Thoracic aorta (tissue), 2 donors: Measurements from ENCODE around the gene CCDC73. TPM values are rescaled to one million over a fixed set of nuclear protein-coding genes. Genes with fewer than 3 reads are reported as not detected.

Source experiments
- ATAC-seq: fragments of 150-250 bp; one replicate; pipeline ENCODE4 v1.8.0; 2017; ENCODE audit warnings: low read depth; ENCODE audit not compliant: insufficient number of reproducible peaks, low FRiP score
- DNase-seq: peaks from one replicate; pipeline ENCODE4 v3.0.0-alpha.2; 2020; ENCODE audit warnings: low spot score
- H3K27ac ChIP-seq, 2 donors: fragments of 200-600 bp; sonication (generic); 1 replicate in 1 of 2; 2 replicates in 1 of 2; pipeline ENCODE4 v1.5.1; 2016; ENCODE audit warnings: mild to moderate bottlenecking in 2 of 2, moderate library complexity in 2 of 2
- H3K27me3 ChIP-seq: fragments of 200-600 bp; sonication (generic); replicated peaks from 2 replicates; pipeline ENCODE4 v1.6.0; 2016; ENCODE audit warnings: mild to moderate bottlenecking; ENCODE audit not compliant: insufficient read depth
- H3K36me3 ChIP-seq: fragments of 200-600 bp; sonication (generic); one replicate; pipeline ENCODE4 v1.5.1; 2016
- H3K4me1 ChIP-seq, 2 donors: fragments of 200-600 bp; sonication (generic); 1 replicate in 1 of 2; 2 replicates in 1 of 2; pipeline versions ENCODE4 v1.5.1 to v1.6.0; 2016; ENCODE audit warnings: low read depth in 2 of 2, mild to moderate bottlenecking in 1 of 2; ENCODE audit not compliant: control insufficient read depth in 1 of 2
- H3K4me3 ChIP-seq: fragments of 200-600 bp; sonication (generic); 2 replicates; pipeline ENCODE4 v1.5.1; 2016; ENCODE audit warnings: mild to moderate bottlenecking
- H3K9me3 ChIP-seq: fragments of 200-600 bp; sonication (generic); 2 replicates; pipeline ENCODE4 v1.5.1; 2016
- total RNA-seq, 2 donors: library from RNA; depleted of rRNA; stranded (reverse); fragments of >200 nt; gene quantifications; one replicate each; pipeline versions ENCODE4 v1.1.0 to v1.2.3, GENCODE V29; 2016
- TF ChIP-seq, protein P1 (sequence below): fragments of 200-600 bp; sonication (generic); IDR thresholded peaks from one replicate; pipeline ENCODE4 v1.5.1; 2019; ENCODE audit warnings: antibody characterized with exemption

CCDC73 gene
- total RNA-seq, 2 donors from 2014 or later = 0.28 TPM; not detected in 1

GRCh38 chr11:32567154-32567553, 227.3 kb downstream of the CCDC73 start:
- Histone ChIP-seq H3K4me1 (no peaks in the 10 kb centered on the region), H3K4me3 (no peak overlapping the region), H3K27me3 (no peaks in the 10 kb centered on the region), H3K36me3 (no peaks in the 10 kb centered on the region), H3K27ac (no peak overlapping the region), H3K9me3 (no peaks in the 10 kb centered on the region)
- no peak for ATAC-seq
- TF ChIP-seq, protein P1, sequence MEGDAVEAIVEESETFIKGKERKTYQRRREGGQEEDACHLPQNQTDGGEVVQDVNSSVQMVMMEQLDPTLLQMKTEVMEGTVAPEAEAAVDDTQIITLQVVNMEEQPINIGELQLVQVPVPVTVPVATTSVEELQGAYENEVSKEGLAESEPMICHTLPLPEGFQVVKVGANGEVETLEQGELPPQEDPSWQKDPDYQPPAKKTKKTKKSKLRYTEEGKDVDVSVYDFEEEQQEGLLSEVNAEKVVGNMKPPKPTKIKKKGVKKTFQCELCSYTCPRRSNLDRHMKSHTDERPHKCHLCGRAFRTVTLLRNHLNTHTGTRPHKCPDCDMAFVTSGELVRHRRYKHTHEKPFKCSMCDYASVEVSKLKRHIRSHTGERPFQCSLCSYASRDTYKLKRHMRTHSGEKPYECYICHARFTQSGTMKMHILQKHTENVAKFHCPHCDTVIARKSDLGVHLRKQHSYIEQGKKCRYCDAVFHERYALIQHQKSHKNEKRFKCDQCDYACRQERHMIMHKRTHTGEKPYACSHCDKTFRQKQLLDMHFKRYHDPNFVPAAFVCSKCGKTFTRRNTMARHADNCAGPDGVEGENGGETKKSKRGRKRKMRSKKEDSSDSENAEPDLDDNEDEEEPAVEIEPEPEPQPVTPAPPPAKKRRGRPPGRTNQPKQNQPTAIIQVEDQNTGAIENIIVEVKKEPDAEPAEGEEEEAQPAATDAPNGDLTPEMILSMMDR = no peak
- DNase-seq = no peak

DNA sequence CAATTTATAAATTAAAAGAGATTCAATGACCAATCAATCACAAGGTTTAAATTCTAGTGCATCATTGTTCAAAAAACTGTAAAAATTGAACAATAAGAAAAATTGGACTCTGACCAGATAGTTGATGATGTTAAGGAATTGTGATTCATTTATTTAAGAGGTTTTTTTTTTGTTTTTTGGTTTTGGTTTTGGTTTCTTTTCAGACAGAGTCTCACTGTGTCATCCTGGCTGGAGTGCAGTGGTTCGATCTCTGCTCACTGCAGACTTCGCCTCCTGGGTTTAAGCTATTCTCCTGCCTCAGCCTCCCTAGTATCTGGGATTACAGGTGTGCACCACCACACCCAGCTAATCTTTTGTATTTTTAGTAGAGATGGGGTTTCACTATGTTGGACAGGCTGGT, 227.9 kb downstream of the CCDC73 start:
- Histone ChIP-seq H3K9me3 (no peaks in the 10 kb centered on the region), H3K27ac (no peak overlapping the region), H3K36me3 (no peaks in the 10 kb centered on the region), H3K27me3 (no peaks in the 10 kb centered on the region), H3K4me3 (no peak overlapping the region), H3K4me1 (no peaks in the 10 kb centered on the region)
- DNase-seq (no peak), ATAC-seq (no peak)
- TF ChIP-seq, protein P1 = no peak

GRCh38 chr11:32563600-32563959, 230.9 kb downstream of the CCDC73 start:
- H3K36me3 ChIP-seq = no peaks in the 10 kb centered on the region
- H3K27me3 ChIP-seq = no peaks in the 10 kb centered on the region
- H3K27ac ChIP-seq = no peak overlapping the region
- ATAC-seq = no peak
- DNase-seq = no peak
- H3K4me1 ChIP-seq = no peaks in the 10 kb centered on the region
- no peak overlapping the region for H3K4me3 ChIP-seq
- no peaks in the 10 kb centered on the region for H3K9me3 ChIP-seq
- TF ChIP-seq, protein P1 = no peak

DNA sequence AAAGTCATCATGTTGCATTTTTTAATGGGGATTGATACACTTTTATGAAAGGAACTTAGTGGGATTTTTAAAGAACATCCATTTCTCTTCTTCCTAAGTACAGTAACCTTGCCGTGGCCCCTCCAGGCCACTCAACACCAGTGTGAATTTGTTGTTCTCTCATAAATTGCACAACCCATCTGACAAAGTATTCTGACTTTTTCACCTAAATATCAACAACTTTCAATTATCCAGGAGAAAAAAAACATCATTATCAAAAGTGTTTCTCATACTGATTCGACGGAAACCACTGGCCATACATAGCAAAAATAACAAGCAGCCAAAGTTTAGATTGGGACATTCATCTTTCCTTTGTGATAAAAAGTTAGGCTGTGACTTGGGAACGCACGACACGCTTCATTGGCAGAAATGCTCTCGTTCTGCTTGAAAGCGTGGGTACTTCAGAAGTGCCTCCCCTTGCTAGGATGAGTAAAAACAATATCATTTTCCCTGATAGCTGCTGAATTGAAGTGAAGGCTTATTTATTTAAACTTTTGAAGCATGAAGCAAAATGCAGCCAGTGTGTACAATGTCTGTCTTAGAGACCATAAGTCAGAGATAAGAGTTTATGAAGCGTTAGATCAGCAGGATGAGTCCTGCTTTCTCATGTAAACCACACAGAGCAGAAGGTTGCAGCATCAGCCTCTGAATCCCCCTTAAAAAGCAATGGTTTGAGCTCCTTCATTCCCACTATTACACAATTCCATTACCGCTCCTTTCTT, 231.4 kb downstream of the CCDC73 start:
- TF ChIP-seq, protein P1 = no peak
- ATAC-seq = no peak
- H3K4me3 ChIP-seq = no peak overlapping the region
- no peak for DNase-seq
- no peak overlapping the region for H3K27ac ChIP-seq
- H3K36me3 ChIP-seq = no peaks in the 10 kb centered on the region
- H3K4me1 ChIP-seq = no peaks in the 10 kb centered on the region
- H3K27me3 ChIP-seq = no peaks in the 10 kb centered on the region
- H3K9me3 ChIP-seq = no peaks in the 10 kb centered on the region

GRCh38 chr11:32561835-32562234, 232.6 kb downstream of the CCDC73 start:
- Histone ChIP-seq H3K27me3 (no peaks in the 10 kb centered on the region), H3K4me1 (no peaks in the 10 kb centered on the region), H3K9me3 (no peaks in the 10 kb centered on the region), H3K36me3 (no peaks in the 10 kb centered on the region), H3K27ac (no peak overlapping the region), H3K4me3 (no peak overlapping the region)
- no peak for DNase-seq
- TF ChIP-seq, protein P1 = no peak
- ATAC-seq = no peak
